Measurements from ENCODE around the gene VSIG8.

The VSIG8 gene

GRCh38 chr1:159879977-159880376, 17.5 kb upstream of the VSIG8 start:
- Histone ChIP-seq H3K9ac (ENCODE audit: low read length) (no peak overlapping the region), H2BK5ac (ENCODE audit: low read depth, low read length, poor library complexity, severe bottlenecking) (no peak overlapping the region), H4K8ac (ENCODE audit: low read length) (no peak overlapping the region), H2BK120ac (ENCODE audit: low read depth, low read length) (no peak overlapping the region), H3K14ac (ENCODE audit: low read length in 2 of 2) (no peak overlapping the region), H3K4me2 (ENCODE audit: low read length, poor library complexity, severe bottlenecking) (no peak overlapping the region), H3K36me3 (ENCODE audit: control insufficient read depth in 1 of 2, insufficient read depth in 2 of 2, low read depth in 1 of 2, low read length in 2 of 2) (no peaks in the 10 kb centered on the region), H3K27me3 (ENCODE audit: control insufficient read depth in 1 of 2, insufficient read depth in 1 of 2, low read length in 2 of 2) (no peaks in the 10 kb centered on the region), H2BK15ac (ENCODE audit: low read depth, poor library complexity, severe bottlenecking) (no peak overlapping the region), H3K4me3 (ENCODE audit: insufficient read depth in 1 of 2, low read depth in 1 of 2, low read length in 2 of 2) (no peak overlapping the region), H3K9me3 (ENCODE audit: control insufficient read depth, low read length) (no peaks in the 10 kb centered on the region), H2AFZ (ENCODE audit: low read depth, low read length) (no peak overlapping the region), H3K23ac (ENCODE audit: low read length in 2 of 2) (no peak overlapping the region), H3K4ac (ENCODE audit: low read depth in 1 of 2, low read length in 2 of 2) (no peak overlapping the region), H2BK12ac (ENCODE audit: low read length in 2 of 2) (no peak overlapping the region), H3K27ac (ENCODE audit: low read length, poor library complexity, severe bottlenecking) (no peak overlapping the region), H3K4me1 (ENCODE audit: control insufficient read depth, insufficient read depth, low read depth, low read length) (peaks cover 10% of the 10 kb centered on the region), H3K79me1 (replicated peaks; ENCODE audit: low read length, poor library complexity, severe bottlenecking) (no peaks in the 10 kb centered on the region), H4K91ac (ENCODE audit: low read length) (no peak overlapping the region), H3K18ac (ENCODE audit: low read depth in 1 of 2, low read length in 2 of 2) (no peak overlapping the region), H2AK5ac (ENCODE audit: low read length, severe bottlenecking) (no peak overlapping the region)
- peak; percentile 76 for DNase-seq
- 57% methylated on average over 4 of the region's 4 CpGs for WGBS

DNA sequence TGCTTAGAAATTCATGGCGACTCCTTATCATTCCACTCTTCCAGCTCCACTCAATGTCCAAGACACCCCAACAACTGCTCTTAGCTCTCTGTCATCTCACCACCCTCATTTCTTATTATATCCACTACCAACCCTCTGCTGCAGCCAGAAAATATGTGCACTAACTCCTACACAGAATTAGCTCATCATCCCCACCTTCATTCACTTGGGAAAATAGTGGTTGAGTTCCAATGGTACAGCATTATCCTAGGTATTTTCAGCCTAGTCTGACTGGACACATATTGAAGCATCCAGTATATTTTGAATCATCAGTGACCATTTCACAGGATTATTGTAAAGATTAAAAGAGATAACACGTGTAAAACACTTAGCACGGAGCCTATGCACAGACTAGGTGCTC, 16.7 kb upstream of the VSIG8 start:
- H3K27me3 ChIP-seq (ENCODE audit: control insufficient read depth in 1 of 2, insufficient read depth in 1 of 2, low read length in 2 of 2) = no peaks in the 10 kb centered on the region
- H3K18ac ChIP-seq (ENCODE audit: low read depth in 1 of 2, low read length in 2 of 2) = no peak overlapping the region
- H3K9ac ChIP-seq (ENCODE audit: low read length) = no peak overlapping the region
- no peak overlapping the region for H2AK5ac ChIP-seq (ENCODE audit: low read length, severe bottlenecking)
- H2BK15ac ChIP-seq (ENCODE audit: low read depth, poor library complexity, severe bottlenecking) = no peak overlapping the region
- no peak overlapping the region for H3K23ac ChIP-seq (ENCODE audit: low read length in 2 of 2)
- H4K91ac ChIP-seq (ENCODE audit: low read length) = no peak overlapping the region
- no peaks in the 10 kb centered on the region for H3K9me3 ChIP-seq (ENCODE audit: control insufficient read depth, low read length)
- no peaks in the 10 kb centered on the region for H3K79me1 ChIP-seq (replicated peaks; ENCODE audit: low read length, poor library complexity, severe bottlenecking)
- H3K14ac ChIP-seq (ENCODE audit: low read length in 2 of 2) = no peak overlapping the region
- H2BK12ac ChIP-seq (ENCODE audit: low read length in 2 of 2) = no peak overlapping the region
- no peak overlapping the region for H2BK120ac ChIP-seq (ENCODE audit: low read depth, low read length)
- H3K4me3 ChIP-seq (ENCODE audit: insufficient read depth in 1 of 2, low read depth in 1 of 2, low read length in 2 of 2) = no peak overlapping the region
- peaks cover 10% of the 10 kb centered on the region for H3K4me1 ChIP-seq (ENCODE audit: control insufficient read depth, insufficient read depth, low read depth, low read length)
- no peak overlapping the region for H2BK5ac ChIP-seq (ENCODE audit: low read depth, low read length, poor library complexity, severe bottlenecking)
- no peak overlapping the region for H3K27ac ChIP-seq (ENCODE audit: low read length, poor library complexity, severe bottlenecking)
- WGBS = 100% methylated on average over 1 of the region's 3 CpGs
- no peak overlapping the region for H3K4me2 ChIP-seq (ENCODE audit: low read length, poor library complexity, severe bottlenecking)
- no peak overlapping the region for H4K8ac ChIP-seq (ENCODE audit: low read length)
- H2AFZ ChIP-seq (ENCODE audit: low read depth, low read length) = no peak overlapping the region
- DNase-seq = no peak
- no peaks in the 10 kb centered on the region for H3K36me3 ChIP-seq (ENCODE audit: control insufficient read depth in 1 of 2, insufficient read depth in 2 of 2, low read depth in 1 of 2, low read length in 2 of 2)
- no peak overlapping the region for H3K4ac ChIP-seq (ENCODE audit: low read depth in 1 of 2, low read length in 2 of 2)

DNA sequence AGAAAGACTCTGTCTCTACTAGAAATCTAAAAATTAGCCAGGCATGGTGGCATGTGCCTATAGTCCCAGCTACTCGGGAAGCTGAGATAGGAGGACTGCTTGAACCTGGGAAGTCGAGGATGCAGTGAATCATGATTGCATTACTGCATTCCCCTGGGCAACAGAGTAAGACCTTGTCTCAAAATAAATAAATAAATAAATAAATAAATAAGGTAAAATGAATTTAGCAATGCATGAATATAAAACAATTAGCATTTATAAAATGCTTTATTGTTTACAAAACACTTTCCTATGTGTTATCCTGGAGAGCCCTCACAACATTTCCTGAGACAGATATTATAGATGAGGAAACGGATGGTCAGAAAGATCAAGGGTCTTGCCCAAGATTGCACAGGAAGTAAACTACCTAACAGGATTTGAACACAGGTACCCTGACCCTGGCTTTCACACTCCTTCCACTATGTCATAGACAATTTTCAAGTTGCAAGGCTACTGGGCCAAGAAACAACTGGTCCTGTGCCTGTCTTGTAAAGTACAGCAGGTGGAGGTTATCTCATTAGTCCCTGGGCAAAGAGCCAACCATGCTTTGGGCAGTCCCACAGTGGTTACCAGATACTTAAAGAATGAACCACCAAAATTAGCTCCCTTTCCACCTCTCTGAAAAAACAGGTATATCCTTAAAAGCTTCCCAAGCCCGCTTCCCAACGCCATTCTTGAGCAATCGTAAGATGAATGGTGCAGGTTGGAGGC, 15.4 kb upstream of the VSIG8 start:
- Histone ChIP-seq H4K8ac (ENCODE audit: low read length) (no peak overlapping the region), H3K9me3 (ENCODE audit: control insufficient read depth, low read length) (no peaks in the 10 kb centered on the region), H2BK12ac (ENCODE audit: low read length in 2 of 2) (no peak overlapping the region), H2BK120ac (ENCODE audit: low read depth, low read length) (no peak overlapping the region), H3K27me3 (ENCODE audit: control insufficient read depth in 1 of 2, insufficient read depth in 1 of 2, low read length in 2 of 2) (no peaks in the 10 kb centered on the region), H3K4me3 (ENCODE audit: insufficient read depth in 1 of 2, low read depth in 1 of 2, low read length in 2 of 2) (no peak overlapping the region), H2AK5ac (ENCODE audit: low read length, severe bottlenecking) (no peak overlapping the region), H3K9ac (ENCODE audit: low read length) (no peak overlapping the region), H3K4ac (ENCODE audit: low read depth in 1 of 2, low read length in 2 of 2) (no peak overlapping the region), H4K91ac (ENCODE audit: low read length) (no peak overlapping the region), H3K4me2 (ENCODE audit: low read length, poor library complexity, severe bottlenecking) (no peak overlapping the region), H2BK5ac (ENCODE audit: low read depth, low read length, poor library complexity, severe bottlenecking) (no peak overlapping the region), H3K27ac (ENCODE audit: low read length, poor library complexity, severe bottlenecking) (no peak overlapping the region), H3K79me1 (replicated peaks; ENCODE audit: low read length, poor library complexity, severe bottlenecking) (no peaks in the 10 kb centered on the region), H3K36me3 (ENCODE audit: control insufficient read depth in 1 of 2, insufficient read depth in 2 of 2, low read depth in 1 of 2, low read length in 2 of 2) (peaks cover 0 to 4% of the 10 kb centered on the region in 2 experiments), H3K23ac (ENCODE audit: low read length in 2 of 2) (no peak overlapping the region), H3K18ac (ENCODE audit: low read depth in 1 of 2, low read length in 2 of 2) (no peak overlapping the region), H3K14ac (ENCODE audit: low read length in 2 of 2) (no peak overlapping the region), H2BK15ac (ENCODE audit: low read depth, poor library complexity, severe bottlenecking) (no peak overlapping the region), H2AFZ (ENCODE audit: low read depth, low read length) (no peak overlapping the region), H3K4me1 (ENCODE audit: control insufficient read depth, insufficient read depth, low read depth, low read length) (peaks cover 11% of the 10 kb centered on the region)
- WGBS = 95% methylated on average over 5 of the region's 6 CpGs
- DNase-seq = no peak

DNA sequence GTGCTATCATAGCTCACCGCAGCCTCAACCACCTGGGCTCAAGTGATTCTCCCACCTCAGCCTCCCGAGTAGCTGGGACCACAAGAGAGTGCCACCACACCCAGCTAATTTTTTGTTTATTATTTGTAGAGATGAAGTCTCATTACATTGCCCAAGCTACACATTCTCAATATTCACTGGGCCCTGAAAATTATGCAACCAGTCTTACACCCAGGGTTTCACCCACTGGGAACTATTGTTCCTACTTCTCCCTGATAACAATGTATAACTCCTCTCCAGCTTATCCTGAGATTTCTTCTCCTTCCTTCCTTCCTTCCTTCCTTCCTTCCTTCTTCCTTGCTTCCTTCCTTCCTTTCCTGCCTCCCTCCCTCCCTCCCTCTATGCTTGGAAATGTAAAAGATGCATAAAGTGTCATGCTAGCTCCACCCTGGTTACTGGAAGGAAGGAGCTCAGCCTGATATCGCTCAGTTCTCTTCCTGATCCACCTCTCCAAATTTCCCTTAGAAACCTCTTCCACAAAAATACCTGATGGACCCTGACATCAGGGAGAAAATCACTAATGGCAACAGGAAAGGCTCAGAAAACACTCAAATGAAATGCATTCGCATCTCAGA, 11.2 kb upstream of the VSIG8 start:
- Histone ChIP-seq H3K14ac (ENCODE audit: low read length in 2 of 2) (no peak overlapping the region), H3K4me1 (ENCODE audit: control insufficient read depth, insufficient read depth, low read depth, low read length) (peaks cover 12% of the 10 kb centered on the region), H3K27ac (ENCODE audit: low read length, poor library complexity, severe bottlenecking) (no peak overlapping the region), H2AFZ (ENCODE audit: low read depth, low read length) (no peak overlapping the region), H3K9me3 (ENCODE audit: control insufficient read depth, low read length) (no peaks in the 10 kb centered on the region), H3K27me3 (ENCODE audit: control insufficient read depth in 1 of 2, insufficient read depth in 1 of 2, low read length in 2 of 2) (no peaks in the 10 kb centered on the region), H2BK15ac (ENCODE audit: low read depth, poor library complexity, severe bottlenecking) (no peak overlapping the region), H3K18ac (ENCODE audit: low read depth in 1 of 2, low read length in 2 of 2) (no peak overlapping the region), H2BK12ac (ENCODE audit: low read length in 2 of 2) (no peak overlapping the region), H3K23ac (ENCODE audit: low read length in 2 of 2) (no peak overlapping the region), H4K8ac (ENCODE audit: low read length) (no peak overlapping the region), H3K79me1 (replicated peaks; ENCODE audit: low read length, poor library complexity, severe bottlenecking) (no peaks in the 10 kb centered on the region), H2BK5ac (ENCODE audit: low read depth, low read length, poor library complexity, severe bottlenecking) (no peak overlapping the region), H3K9ac (ENCODE audit: low read length) (no peak overlapping the region), H3K4me2 (ENCODE audit: low read length, poor library complexity, severe bottlenecking) (no peak overlapping the region), H2AK5ac (ENCODE audit: low read length, severe bottlenecking) (no peak overlapping the region), H3K36me3 (ENCODE audit: control insufficient read depth in 1 of 2, insufficient read depth in 2 of 2, low read depth in 1 of 2, low read length in 2 of 2) (peaks cover 0 to 6% of the 10 kb centered on the region in 2 experiments), H3K4ac (ENCODE audit: low read depth in 1 of 2, low read length in 2 of 2) (no peak overlapping the region), H2BK120ac (ENCODE audit: low read depth, low read length) (no peak overlapping the region), H4K91ac (ENCODE audit: low read length) (no peak overlapping the region), H3K4me3 (ENCODE audit: insufficient read depth in 1 of 2, low read depth in 1 of 2, low read length in 2 of 2) (no peak overlapping the region)
- no peak for DNase-seq
- 94% methylated on average over 3 of the region's 4 CpGs for WGBS
